H9 (cell line): ENCODE data around the gene ADAM23. TPM values are rescaled to one million over a fixed set of nuclear protein-coding genes. Genes with fewer than 3 reads are reported as not detected.

Experiments
- DNase-seq: peaks from one replicate; pipeline ENCODE4 v3.0.0-alpha.2; 2017
- H2AFZ ChIP-seq: one replicate; pipeline ENCODE4 v1.6.1; 2013; ENCODE audit warnings: mild to moderate bottlenecking, low read length, control low read depth, moderate library complexity
- H2AK5ac ChIP-seq: 2 replicates; pipeline ENCODE4 v1.6.1; 2013; ENCODE audit warnings: low read length, control low read depth, mixed read lengths; ENCODE audit not compliant: insufficient read length
- H2BK120ac ChIP-seq: one replicate; pipeline ENCODE4 v1.6.1; 2013; ENCODE audit warnings: low read depth, mild to moderate bottlenecking, low read length, control low read depth, inconsistent platforms; ENCODE audit not compliant: poor library complexity, severe bottlenecking
- H2BK12ac ChIP-seq: 2 replicates; pipeline ENCODE4 v1.6.1; 2013; ENCODE audit warnings: low read length, control low read depth, mixed read lengths, low read depth; ENCODE audit not compliant: insufficient read length
- H2BK15ac ChIP-seq: 2 replicates; pipeline ENCODE4 v1.6.1; 2013; ENCODE audit warnings: low read depth, low read length, control low read depth
- H2BK20ac ChIP-seq: one replicate; pipeline ENCODE4 v1.6.1; 2013; ENCODE audit warnings: low read depth, mild to moderate bottlenecking, low read length, control low read depth, inconsistent platforms; ENCODE audit not compliant: poor library complexity, severe bottlenecking
- H2BK5ac ChIP-seq: 2 replicates; pipeline ENCODE4 v1.6.1; 2013; ENCODE audit warnings: low read length, control low read depth, mixed read lengths; ENCODE audit not compliant: insufficient read length
- H3K14ac ChIP-seq: 2 replicates; pipeline ENCODE4 v1.6.1; 2013; ENCODE audit warnings: low read length, control low read depth; ENCODE audit not compliant: insufficient read depth
- H3K18ac ChIP-seq: 2 replicates; pipeline ENCODE4 v1.6.1; 2013; ENCODE audit warnings: low read depth, mild to moderate bottlenecking, mixed read lengths, low read length, control low read depth; ENCODE audit not compliant: insufficient read length
- H3K23ac ChIP-seq: 2 replicates; pipeline ENCODE4 v1.6.1; 2013; ENCODE audit warnings: low read length, control low read depth, mixed read lengths, low read depth; ENCODE audit not compliant: insufficient read length
- H3K23me2 ChIP-seq: 2 replicates; pipeline ENCODE4 v1.6.1; 2013; ENCODE audit warnings: low read depth, mild to moderate bottlenecking, mixed read lengths, low read length, control low read depth; ENCODE audit not compliant: insufficient read length, poor library complexity, severe bottlenecking
- H3K27ac ChIP-seq: 2 replicates; pipeline ENCODE4 v1.5.1; 2013; ENCODE audit warnings: low read length, control low read depth, mixed read lengths, low read depth; ENCODE audit not compliant: insufficient read length
- H3K27me3 ChIP-seq: 2 replicates; pipeline ENCODE4 v1.6.1; 2013; ENCODE audit warnings: low read length, control low read depth, inconsistent platforms; ENCODE audit not compliant: insufficient read depth
- H3K4ac ChIP-seq: 2 replicates; pipeline ENCODE4 v1.6.1; 2013; ENCODE audit warnings: low read depth, mild to moderate bottlenecking, control low read depth, inconsistent platforms, low read length, moderate library complexity
- H3K4me1 ChIP-seq: 2 replicates; pipeline ENCODE4 v1.6.1; 2013; ENCODE audit warnings: low read length, control low read depth, inconsistent platforms; ENCODE audit not compliant: insufficient read depth
- H3K4me2 ChIP-seq: 2 replicates; pipeline ENCODE4 v1.6.1; 2013; ENCODE audit warnings: low read length, control low read depth, mixed read lengths; ENCODE audit not compliant: insufficient read length, insufficient read depth
- H3K56ac ChIP-seq: 2 replicates; pipeline ENCODE4 v1.6.1; 2013; ENCODE audit warnings: low read depth, mild to moderate bottlenecking, mixed read lengths, low read length, control low read depth; ENCODE audit not compliant: insufficient read length
- H3K79me1 ChIP-seq: 2 replicates; pipeline ENCODE4 v1.6.1; 2013; ENCODE audit warnings: low read depth, mild to moderate bottlenecking, moderate library complexity, low read length, control low read depth, inconsistent platforms; ENCODE audit not compliant: insufficient read depth, poor library complexity, severe bottlenecking
- H3K79me2 ChIP-seq: 2 replicates; pipeline ENCODE4 v1.6.1; 2013; ENCODE audit warnings: low read length, control low read depth, inconsistent platforms; ENCODE audit not compliant: insufficient read depth
- H3K9ac ChIP-seq: 2 replicates; pipeline ENCODE4 v1.6.1; 2013; ENCODE audit warnings: low read length, control low read depth, mixed read lengths; ENCODE audit not compliant: insufficient read length; ENCODE audit errors: extremely low read depth
- H3K9me3 ChIP-seq: one replicate; pipeline ENCODE4 v1.6.1; 2013; ENCODE audit warnings: low read depth, low read length, inconsistent platforms; ENCODE audit not compliant: control insufficient read depth
- H3T11ph ChIP-seq: one replicate; pipeline ENCODE4 v1.6.1; 2013; ENCODE audit warnings: mild to moderate bottlenecking, low read length, control low read depth, inconsistent platforms
- H4K20me1 ChIP-seq: one replicate; pipeline ENCODE4 v1.6.1; 2013; ENCODE audit not compliant: control insufficient read depth, insufficient read length, insufficient read depth
- H4K5ac ChIP-seq: 2 replicates; pipeline ENCODE4 v1.6.1; 2013; ENCODE audit warnings: low read depth, mild to moderate bottlenecking, mixed read lengths, low read length, control low read depth; ENCODE audit not compliant: insufficient read length
- H4K8ac ChIP-seq: replicated peaks from 2 replicates; pipeline ENCODE4 v1.6.1; 2013; ENCODE audit warnings: low read length, control low read depth, mixed read lengths, low read depth; ENCODE audit not compliant: insufficient read length
- H4K91ac ChIP-seq: 2 replicates; pipeline ENCODE4 v1.6.1; 2013; ENCODE audit warnings: low read depth, mild to moderate bottlenecking, moderate library complexity, mixed read lengths, low read length, control low read depth; ENCODE audit not compliant: insufficient read length
- H3K27ac Mint-ChIP-seq, 3 experiments: 2 replicates in 2 of 3; 3 replicates in 1 of 3; pipeline ENCODE4 v1.8.0; 2020 to 2021; ENCODE audit warnings: mixed read lengths in 3 of 3, mild to moderate bottlenecking in 1 of 3, moderate library complexity in 1 of 3
- H3K27me3 Mint-ChIP-seq: 2 replicates; pipeline ENCODE4 v1.8.0; 2021; ENCODE audit warnings: low read depth, mild to moderate bottlenecking, moderate library complexity, mixed read lengths
- H3K36me3 Mint-ChIP-seq, 3 experiments: 2 replicates in 2 of 3; 3 replicates in 1 of 3; pipeline ENCODE4 v1.8.0; 2020 to 2021; ENCODE audit warnings: low read depth in 3 of 3, mixed read lengths in 3 of 3; ENCODE audit not compliant: insufficient read depth in 1 of 3
- H3K4me1 Mint-ChIP-seq, 2 experiments: 2 replicates each; pipeline ENCODE4 v1.8.0; 2020; ENCODE audit warnings: mixed read lengths in 2 of 2
- H3K4me3 Mint-ChIP-seq, 2 experiments: 2 replicates in 1 of 2; 3 replicates in 1 of 2; pipeline ENCODE4 v1.8.0; 2020 to 2021; ENCODE audit warnings: mild to moderate bottlenecking in 2 of 2, mixed read lengths in 2 of 2, moderate library complexity in 1 of 2
- H3K9me3 Mint-ChIP-seq, 2 experiments: 2 replicates in 1 of 2; 3 replicates in 1 of 2; pipeline ENCODE4 v1.8.0; 2020; ENCODE audit warnings: mild to moderate bottlenecking in 2 of 2, mixed read lengths in 2 of 2, moderate library complexity in 1 of 2
- WGBS: extraction: QIAGEN DNeasy Blood & Tissue Kit; methylation state at CpG from one replicate; pipeline ENCODE4 v1.1.7; 2013; ENCODE audit warnings: missing lambda C conversion rate, low lambda C conversion rate, mixed read lengths; ENCODE audit not compliant: insufficient read length; ENCODE audit errors: extremely low coverage; 5-methylcytosine and 5-hydroxymethylcytosine counted together
- total RNA-seq: library from RNA; stranded (reverse); gene quantifications from 2 replicates; pipeline ENCODE4 v1.2.1, GENCODE V29; 2021
- TF ChIP-seq, protein P1 (sequence below): fragments of 200-600 bp; sonication (generic); conservative IDR thresholded peaks from 3 replicates; pipeline ENCODE4 v1.8.0; 2021; ENCODE audit warnings: antibody characterized with exemption, mild to moderate bottlenecking

ADAM23 gene
- total RNA-seq, 1 experiment from 2014 or later: 21.4 TPM

GRCh38 chr2:206586609-206587008 is 143.3 kb downstream of the ADAM23 start:
- Histone ChIP-seq H3K23me2 (no peaks in the 10 kb centered on the region), H3K23ac (no peak overlapping the region), H3K14ac (no peak overlapping the region), H3K18ac (no peak overlapping the region), H3K56ac (no peak overlapping the region), H2AK5ac (no peak overlapping the region), H4K8ac (no peak overlapping the region), H3K79me1 (no peaks in the 10 kb centered on the region), H2BK120ac (no peak overlapping the region), H3K4me1 (no peaks in the 10 kb centered on the region), H3T11ph (no peak overlapping the region), H3K4me2 (no peak overlapping the region), H2BK12ac (no peak overlapping the region), H3K27ac (no peak overlapping the region), H4K20me1 (no peaks in the 10 kb centered on the region), H3K79me2 (no peaks in the 10 kb centered on the region), H3K9ac (no peak overlapping the region), H3K27me3 (no peaks in the 10 kb centered on the region), H2BK20ac (no peak overlapping the region), H2BK15ac (no peak overlapping the region), H4K5ac (no peak overlapping the region), H4K91ac (no peak overlapping the region), H2BK5ac (no peak overlapping the region), H3K9me3 (no peaks in the 10 kb centered on the region), H2AFZ (no peak overlapping the region), H3K4ac (no peak overlapping the region)
- Mint-ChIP-seq H3K4me1 (peaks cover 13% of the 10 kb centered on the region in 2 experiments), H3K27me3 (no peaks in the 10 kb centered on the region), H3K9me3 (no peaks in the 10 kb centered on the region), H3K4me3 (no peak overlapping the region), H3K27ac (no peak overlapping the region), H3K36me3 (peaks cover 0 to 11% (median 4%) of the 10 kb centered on the region in 3 experiments; a peak in 5 of 7 replicates)
- TF ChIP-seq, protein P1, sequence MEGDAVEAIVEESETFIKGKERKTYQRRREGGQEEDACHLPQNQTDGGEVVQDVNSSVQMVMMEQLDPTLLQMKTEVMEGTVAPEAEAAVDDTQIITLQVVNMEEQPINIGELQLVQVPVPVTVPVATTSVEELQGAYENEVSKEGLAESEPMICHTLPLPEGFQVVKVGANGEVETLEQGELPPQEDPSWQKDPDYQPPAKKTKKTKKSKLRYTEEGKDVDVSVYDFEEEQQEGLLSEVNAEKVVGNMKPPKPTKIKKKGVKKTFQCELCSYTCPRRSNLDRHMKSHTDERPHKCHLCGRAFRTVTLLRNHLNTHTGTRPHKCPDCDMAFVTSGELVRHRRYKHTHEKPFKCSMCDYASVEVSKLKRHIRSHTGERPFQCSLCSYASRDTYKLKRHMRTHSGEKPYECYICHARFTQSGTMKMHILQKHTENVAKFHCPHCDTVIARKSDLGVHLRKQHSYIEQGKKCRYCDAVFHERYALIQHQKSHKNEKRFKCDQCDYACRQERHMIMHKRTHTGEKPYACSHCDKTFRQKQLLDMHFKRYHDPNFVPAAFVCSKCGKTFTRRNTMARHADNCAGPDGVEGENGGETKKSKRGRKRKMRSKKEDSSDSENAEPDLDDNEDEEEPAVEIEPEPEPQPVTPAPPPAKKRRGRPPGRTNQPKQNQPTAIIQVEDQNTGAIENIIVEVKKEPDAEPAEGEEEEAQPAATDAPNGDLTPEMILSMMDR: no peak
- no peak for DNase-seq
- WGBS: no CpG with 5 or more reads among the region's 1 CpG
